CD4-positive, alpha-beta T cell (primary cell): ENCODE data around the gene ZNG1B. TPM values are rescaled to one million over a fixed set of nuclear protein-coding genes. Genes with fewer than 3 reads are reported as not detected.
"Not testable (repeated sequence)": the region's sequence is repeated elsewhere in the genome, so short reads cannot be mapped to it uniquely, and the experiment has no call there.

Experiments
- ATAC-seq: fragments of 200-7000 bp; cut with Tn5 transposase; one replicate; pipeline ENCODE4 v1.10.0; 2022; ENCODE audit warnings: mild to moderate bottlenecking; ENCODE audit not compliant: poor library complexity
- CTCF ChIA-PET: fragments of 350-600 bp; sonication (Branson Sonifier 250); formaldehyde crosslinking; loops from one replicate; lab custom pipeline; 2021; ENCODE audit warnings: antibody characterized with exemption, inconsistent platforms; lab: Charles Lee
- POLR2A ChIA-PET: fragments of 350-600 bp; sonication (Branson Sonifier 250); formaldehyde crosslinking; loops from one replicate; lab custom pipeline; 2021; ENCODE audit warnings: antibody characterized with exemption, inconsistent platforms; lab: Charles Lee
- DNase-seq, 14 experiments: peaks; one replicate each; pipeline ENCODE4 v3.0.0-alpha.2; 2013 to 2020; ENCODE audit warnings: mixed read lengths in 2 of 14
- H3K27ac ChIP-seq, 2 donors: one replicate each; pipeline versions ENCODE4 v1.5.1 to v1.7.0; 2013; ENCODE audit warnings: low read length in 2 of 2, low read depth in 1 of 2, mild to moderate bottlenecking in 1 of 2
- H3K27me3 ChIP-seq, 2 experiments: 1 replicate in 1 of 2; 2 replicates in 1 of 2; pipeline versions ENCODE4 v1.6.1 to v1.7.0; 2013; ENCODE audit warnings: low read length in 2 of 2, control low read depth in 1 of 2, mild to moderate bottlenecking in 1 of 2, moderate library complexity in 1 of 2; ENCODE audit not compliant: insufficient read depth in 2 of 2, control insufficient read depth in 1 of 2
- H3K36me3 ChIP-seq: one replicate; pipeline ENCODE4 v1.6.1; 2013; ENCODE audit warnings: low read length, control low read depth; ENCODE audit not compliant: insufficient read depth
- H3K4me1 ChIP-seq: one replicate; pipeline ENCODE4 v1.6.1; 2013; ENCODE audit warnings: low read length, control low read depth; ENCODE audit not compliant: insufficient read depth
- H3K4me3 ChIP-seq: one replicate; pipeline ENCODE4 v1.5.1; 2013; ENCODE audit warnings: mild to moderate bottlenecking, low read length, moderate library complexity
- H3K9me3 ChIP-seq, 2 experiments: 1 replicate in 1 of 2; 2 replicates in 1 of 2; pipeline versions ENCODE4 v1.6.1 to v1.7.0; 2013; ENCODE audit warnings: low read length in 2 of 2, mild to moderate bottlenecking in 2 of 2, control low read depth in 1 of 2, moderate library complexity in 1 of 2; ENCODE audit not compliant: control insufficient read depth in 1 of 2, insufficient read depth in 1 of 2
- H3K27ac Mint-ChIP-seq: one replicate; pipeline ENCODE4 v1.8.0; 2020; ENCODE audit warnings: mixed read lengths
- H3K27me3 Mint-ChIP-seq: one replicate; pipeline ENCODE4 v1.8.0; 2021; ENCODE audit warnings: mixed read lengths
- H3K36me3 Mint-ChIP-seq: one replicate; pipeline ENCODE4 v1.8.0; 2021; ENCODE audit warnings: low read depth, mixed read lengths
- H3K4me1 Mint-ChIP-seq: one replicate; pipeline ENCODE4 v1.8.0; 2021; ENCODE audit warnings: low read depth, mixed read lengths
- H3K4me3 Mint-ChIP-seq: one replicate; pipeline ENCODE4 v1.8.0; 2020; ENCODE audit warnings: mild to moderate bottlenecking, mixed read lengths
- H3K9me3 Mint-ChIP-seq: one replicate; pipeline ENCODE4 v1.8.0; 2020; ENCODE audit warnings: mixed read lengths
- CTCF ChIP-seq: fragments of 200-600 bp; IDR thresholded peaks from one replicate; pipeline ENCODE4 v1.8.0; 2022; ENCODE audit warnings: antibody characterized with exemption, mild to moderate bottlenecking
- intact Hi-C, 2 experiments: fragments of 100-400 bp; cut with DNase I in 1 of 2; cut with micrococcal nuclease in 1 of 2; formaldehyde crosslinking; loops; one replicate each; pipeline versions ENCODE4 v1.15.1 to v1.9.0; 2023 to 2025; cut with DNase I, micrococcal nuclease
- polyA plus RNA-seq, 2 donors: library from polyadenylated mRNA; unstranded; fragments of 120-200 nt; gene quantifications; one replicate each; pipeline ENCODE4 v1.2.1, GENCODE V29; 2013
- total RNA-seq, 174 experiments: library from RNA in 2 of 174; stranded (reverse) in 2 of 174; gene quantifications; one replicate each; pipeline ENCODE4 v1.2.3 and lab custom pipeline; 2021 to 2026

The ZNG1B gene
- total RNA-seq = 10 to 100 TPM; 33.9 to 34.2 TPM
- 31.0 TPM for polyA plus RNA-seq (2013, experiment 1 of 2)
- polyA plus RNA-seq (2013, experiment 2 of 2) = 37.4 TPM
- total RNA-seq (lab: John Stamatoyannopoulos, UW) = 12.8 to 50.3 (median 27.4) reads per million in 172 experiments

DNA sequence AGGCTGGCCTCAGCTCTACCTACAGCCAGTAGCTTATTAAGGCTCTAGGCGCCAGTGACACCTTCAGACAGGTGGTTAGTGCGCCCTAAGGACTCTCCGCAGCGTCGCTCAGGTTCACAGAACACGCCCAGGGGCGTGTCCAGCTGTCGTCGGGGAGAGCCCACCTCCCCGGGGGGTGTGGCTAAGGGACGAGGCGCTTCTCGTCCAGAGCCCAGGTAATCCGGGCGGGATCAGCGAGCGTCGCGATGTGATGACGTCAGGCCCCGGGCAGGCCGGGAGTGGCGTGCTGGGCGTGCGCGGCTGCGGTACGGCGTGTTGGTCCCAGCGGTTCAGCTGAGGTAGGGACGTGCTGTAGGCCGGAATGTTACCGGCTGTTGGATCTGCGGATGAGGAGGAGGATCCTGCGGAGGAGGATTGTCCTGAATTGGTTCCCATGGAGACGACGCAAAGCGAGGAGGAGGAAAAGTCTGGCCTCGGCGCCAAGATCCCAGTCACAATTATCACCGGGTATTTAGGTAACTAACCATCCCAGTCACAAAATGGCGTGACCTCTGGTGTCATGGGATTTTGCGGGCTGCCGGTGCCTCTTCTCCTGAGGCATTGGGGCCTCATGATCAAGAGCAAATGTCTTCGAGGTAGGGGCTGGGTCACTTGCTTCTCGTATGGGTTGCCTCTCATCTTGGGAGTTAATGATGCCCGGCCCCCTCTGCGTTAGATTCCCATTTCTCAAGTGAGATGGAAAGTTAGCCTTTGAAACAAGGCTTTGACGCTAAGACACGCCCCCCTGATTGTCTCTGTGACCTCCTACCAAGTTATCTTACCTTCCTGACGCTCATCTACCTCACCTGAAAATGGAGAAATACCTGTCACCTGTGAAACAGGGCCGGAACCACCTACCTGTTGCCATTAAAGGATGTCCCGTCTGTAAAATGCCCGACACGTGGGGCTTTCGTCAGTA, at the start of gene ZNG1B:
Gene ZNG1B, plus strand, starts transcription at position 184 of the 958 bp plus-strand sequence. Its CDS starts 178 bp downstream, at position 362.
- Mint-ChIP-seq H3K27ac (peak within 1 kb of the TSS; percentile 94), H3K4me3 (peak within 1 kb of the TSS; percentile 87)
- H3K36me3 Mint-ChIP-seq, CTCF ChIA-PET, H3K36me3 ChIP-seq, H3K27me3 ChIP-seq, H3K27me3 Mint-ChIP-seq, ATAC-seq, H3K4me1 Mint-ChIP-seq, H3K4me1 ChIP-seq, H3K9me3 Mint-ChIP-seq, POLR2A ChIA-PET, intact Hi-C loops, H3K9me3 ChIP-seq: not testable (repeated sequence)
- Histone ChIP-seq H3K4me3 (peak within 1 kb of the TSS; percentile 55), H3K27ac (peak within 1 kb of the TSS; percentile 50 to 70)
- peak; percentile 5 to 90 (median 68) for DNase-seq

DNA sequence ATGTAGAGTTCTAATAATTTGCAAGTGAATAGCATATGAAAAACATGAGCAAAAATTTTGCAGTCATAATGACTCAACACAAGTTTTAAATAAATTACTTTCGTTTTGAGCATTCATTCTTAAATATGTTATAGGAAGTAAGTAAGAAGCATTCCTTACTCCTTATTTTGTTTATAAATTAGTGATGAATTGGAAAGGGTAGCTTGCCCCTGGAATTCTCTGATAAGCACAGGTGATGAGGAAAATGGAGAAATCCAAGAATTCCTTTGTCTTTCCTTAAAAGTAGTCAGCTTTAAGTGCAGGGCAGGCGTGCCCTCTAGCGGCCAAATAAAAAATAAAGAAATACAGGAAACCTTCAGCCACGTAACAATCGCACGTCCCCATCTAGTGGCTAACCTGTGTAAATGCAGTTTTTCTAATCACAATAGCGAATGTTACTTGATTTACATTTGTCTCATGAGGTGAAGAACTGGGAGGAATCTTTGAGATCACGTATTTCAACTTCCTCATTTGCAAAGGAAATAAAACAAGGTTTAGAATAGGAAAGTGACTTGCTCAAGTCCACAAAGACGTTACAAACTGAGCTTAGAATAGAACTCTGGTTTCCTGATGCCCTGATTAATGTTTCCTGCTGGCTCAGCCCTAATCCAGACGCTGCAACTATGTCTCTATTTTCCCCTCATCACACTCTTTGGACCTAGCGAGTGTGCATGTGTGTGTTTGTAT, 47.2 kb upstream of the ZNG1B start:
- DNase-seq = peak; percentile 11 to 88 (median 43)
- H3K36me3 ChIP-seq = no peaks in the 10 kb centered on the region
- no peaks in the 10 kb centered on the region for H3K27me3 Mint-ChIP-seq
- ChIA-PET POLR2A (interaction anchor here (0.7 to 1.7 kb wide), 2 partner anchors 140 to 216 kb away, joined by 5 to 6 read pairs; partner anchors contain the start of gene PSD4), CTCF (interaction anchor here (0.6 to 2.4 kb wide), 27 partner anchors 9 to 640 kb away, joined by 3 to 20 read pairs (median 4); partner anchors contain the start of gene PSD4)
- peak overlapping the region; percentile 68 for H3K27ac Mint-ChIP-seq
- H3K27ac ChIP-seq = no peak overlapping the region
- peak overlapping the region; percentile 83 for H3K4me3 Mint-ChIP-seq
- peaks cover 10% of the 10 kb centered on the region for H3K4me1 Mint-ChIP-seq
- H3K36me3 Mint-ChIP-seq = no peaks in the 10 kb centered on the region
- intact Hi-C loops = loop anchor here (2.0 to 5.0 kb wide), 4 partner anchors 143 to 253 kb away; no protein-coding TSS in a partner anchor
- H3K9me3 Mint-ChIP-seq = no peaks in the 10 kb centered on the region
- H3K9me3 ChIP-seq = no peaks in the 10 kb centered on the region
- H3K27me3 ChIP-seq = no peaks in the 10 kb centered on the region
- peak; percentile 100 for TF ChIP-seq CTCF
- ATAC-seq = peak; percentile 97
- H3K4me3 ChIP-seq = peak overlapping the region; percentile 51
- peaks cover 4% of the 10 kb centered on the region for H3K4me1 ChIP-seq

DNA sequence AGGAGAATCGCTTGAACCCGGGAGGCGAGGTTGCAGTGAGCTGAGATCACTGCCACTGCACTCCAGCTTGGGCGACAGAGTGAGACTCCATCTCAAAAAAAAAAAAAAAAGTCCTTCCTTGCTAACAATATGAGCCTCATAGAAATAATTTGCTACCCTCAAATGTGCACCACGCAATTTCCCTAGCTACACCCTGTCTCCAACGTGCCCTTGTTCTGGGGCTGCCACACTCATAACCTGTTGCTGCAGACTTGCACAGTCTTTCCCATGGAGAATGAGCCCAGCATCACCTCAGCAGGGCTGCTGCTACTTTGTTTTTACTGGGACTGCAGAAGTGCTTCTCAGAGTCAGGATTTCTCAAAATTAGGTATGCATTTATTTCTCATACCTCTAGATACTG, 46.4 kb upstream of the ZNG1B start:
- H3K27me3 ChIP-seq = no peaks in the 10 kb centered on the region
- no peak for TF ChIP-seq CTCF

More for the DNA sequence above, 46.4 kb upstream of the ZNG1B start:
- ChIA-PET CTCF (interaction anchor here (0.7 to 2.4 kb wide), 11 partner anchors 14 to 254 kb away, joined by 3 to 20 read pairs (median 5); partner anchors contain the start of gene PSD4), POLR2A (interaction anchor here (0.7 kb wide), 2 partner anchors 127 to 140 kb away, joined by 3 to 5 read pairs; no protein-coding TSS in a partner anchor)
- Mint-ChIP-seq H3K27me3 (no peaks in the 10 kb centered on the region), H3K27ac (no peak overlapping the region), H3K36me3 (no peaks in the 10 kb centered on the region), H3K4me3 (peak overlapping the region; percentile 34), H3K4me1 (peaks cover 10% of the 10 kb centered on the region), H3K9me3 (no peaks in the 10 kb centered on the region)
- Histone ChIP-seq H3K9me3 (no peaks in the 10 kb centered on the region), H3K4me1 (peaks cover 4% of the 10 kb centered on the region), H3K36me3 (no peaks in the 10 kb centered on the region), H3K4me3 (no peak overlapping the region), H3K27ac (no peak overlapping the region)
- no peak for ATAC-seq
- intact Hi-C loops = loop anchor here (2.0 to 5.0 kb wide), 4 partner anchors 144 to 254 kb away; no protein-coding TSS in a partner anchor
- DNase-seq = no peak
